CD4-positive, alpha-beta T cell (primary cell): ENCODE data around the gene EID2. TPM values are rescaled to one million over a fixed set of nuclear protein-coding genes. Genes with fewer than 3 reads are reported as not detected.
A peak's percentile ranks its signal among the peaks of the same experiment; 100 is the strongest.

Source experiments
- ATAC-seq: fragments of 200-7000 bp; cut with Tn5 transposase; one replicate; pipeline ENCODE4 v1.10.0; 2022; ENCODE audit warnings: mild to moderate bottlenecking; ENCODE audit not compliant: poor library complexity
- CTCF ChIA-PET: fragments of 350-600 bp; sonication (Branson Sonifier 250); formaldehyde crosslinking; loops from one replicate; lab custom pipeline; 2021; ENCODE audit warnings: antibody characterized with exemption, inconsistent platforms; lab: Charles Lee
- POLR2A ChIA-PET: fragments of 350-600 bp; sonication (Branson Sonifier 250); formaldehyde crosslinking; loops from one replicate; lab custom pipeline; 2021; ENCODE audit warnings: antibody characterized with exemption, inconsistent platforms; lab: Charles Lee
- DNase-seq, 14 experiments: peaks; one replicate each; pipeline ENCODE4 v3.0.0-alpha.2; 2013 to 2020; ENCODE audit warnings: mixed read lengths in 2 of 14
- H3K27ac ChIP-seq, 2 donors: one replicate each; pipeline versions ENCODE4 v1.5.1 to v1.7.0; 2013; ENCODE audit warnings: low read length in 2 of 2, low read depth in 1 of 2, mild to moderate bottlenecking in 1 of 2
- H3K27me3 ChIP-seq, 2 experiments: 1 replicate in 1 of 2; 2 replicates in 1 of 2; pipeline versions ENCODE4 v1.6.1 to v1.7.0; 2013; ENCODE audit warnings: low read length in 2 of 2, control low read depth in 1 of 2, mild to moderate bottlenecking in 1 of 2, moderate library complexity in 1 of 2; ENCODE audit not compliant: insufficient read depth in 2 of 2, control insufficient read depth in 1 of 2
- H3K36me3 ChIP-seq: one replicate; pipeline ENCODE4 v1.6.1; 2013; ENCODE audit warnings: low read length, control low read depth; ENCODE audit not compliant: insufficient read depth
- H3K4me1 ChIP-seq: one replicate; pipeline ENCODE4 v1.6.1; 2013; ENCODE audit warnings: low read length, control low read depth; ENCODE audit not compliant: insufficient read depth
- H3K4me3 ChIP-seq: one replicate; pipeline ENCODE4 v1.5.1; 2013; ENCODE audit warnings: mild to moderate bottlenecking, low read length, moderate library complexity
- H3K9me3 ChIP-seq, 2 experiments: 1 replicate in 1 of 2; 2 replicates in 1 of 2; pipeline versions ENCODE4 v1.6.1 to v1.7.0; 2013; ENCODE audit warnings: low read length in 2 of 2, mild to moderate bottlenecking in 2 of 2, control low read depth in 1 of 2, moderate library complexity in 1 of 2; ENCODE audit not compliant: control insufficient read depth in 1 of 2, insufficient read depth in 1 of 2
- H3K27ac Mint-ChIP-seq: one replicate; pipeline ENCODE4 v1.8.0; 2020; ENCODE audit warnings: mixed read lengths
- H3K27me3 Mint-ChIP-seq: one replicate; pipeline ENCODE4 v1.8.0; 2021; ENCODE audit warnings: mixed read lengths
- H3K36me3 Mint-ChIP-seq: one replicate; pipeline ENCODE4 v1.8.0; 2021; ENCODE audit warnings: low read depth, mixed read lengths
- H3K4me1 Mint-ChIP-seq: one replicate; pipeline ENCODE4 v1.8.0; 2021; ENCODE audit warnings: low read depth, mixed read lengths
- H3K4me3 Mint-ChIP-seq: one replicate; pipeline ENCODE4 v1.8.0; 2020; ENCODE audit warnings: mild to moderate bottlenecking, mixed read lengths
- H3K9me3 Mint-ChIP-seq: one replicate; pipeline ENCODE4 v1.8.0; 2020; ENCODE audit warnings: mixed read lengths
- intact Hi-C, 2 experiments: fragments of 100-400 bp; cut with DNase I in 1 of 2; cut with micrococcal nuclease in 1 of 2; formaldehyde crosslinking; loops; one replicate each; pipeline versions ENCODE4 v1.15.1 to v1.9.0; 2023 to 2025; cut with DNase I, micrococcal nuclease
- total RNA-seq, 174 experiments: library from RNA in 2 of 174; stranded (reverse) in 2 of 174; gene quantifications; one replicate each; pipeline ENCODE4 v1.2.3 and lab custom pipeline; 2021 to 2026
- TF ChIP-seq, protein P1 (sequence below): fragments of 200-600 bp; IDR thresholded peaks from one replicate; pipeline ENCODE4 v1.8.0; 2022; ENCODE audit warnings: antibody characterized with exemption, mild to moderate bottlenecking

The EID2 gene
- total RNA-seq, 2 experiments from 2014 or later, result 17.2 to 18.1 TPM

DNA sequence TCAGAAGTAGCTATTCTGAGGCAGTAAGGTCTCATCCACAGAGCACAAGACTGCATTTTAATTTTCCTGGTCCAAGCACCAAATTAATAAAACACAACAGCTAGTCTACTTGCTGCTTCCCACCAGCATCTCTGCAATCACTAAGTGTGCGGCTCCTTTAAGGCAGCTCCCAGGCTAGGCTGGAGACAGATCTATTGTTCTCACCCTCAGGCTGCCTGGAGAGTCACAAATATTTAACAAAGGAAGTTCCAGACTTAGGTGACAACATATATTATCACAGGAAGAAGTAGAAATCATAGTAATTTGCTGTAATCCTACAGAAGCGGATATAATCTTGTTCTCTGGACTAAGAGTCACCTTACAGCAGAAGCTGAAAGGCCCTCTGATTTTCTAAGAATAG, 2.2 kb upstream of the EID2 start:
- no peak overlapping the region for H3K27ac ChIP-seq
- POLR2A ChIA-PET, result interaction anchor here (1.2 kb wide), 1 partner anchor 9 kb away, joined by 3 read pairs; the partner anchor contains the start of gene EID2B
- Mint-ChIP-seq H3K9me3 (no peaks in the 10 kb centered on the region), H3K36me3 (peaks cover 10% of the 10 kb centered on the region), H3K4me1 (peaks cover 87% of the 10 kb centered on the region), H3K27me3 (no peaks in the 10 kb centered on the region), H3K27ac (peak overlapping the region; percentile 96), H3K4me3 (peak overlapping the region; percentile 21)
- intact Hi-C loops, result loop anchor here in 1 of 2 experiments (10.0 kb wide), 1 partner anchor 587 kb away; no protein-coding TSS in a partner anchor
- no peak overlapping the region for H3K4me3 ChIP-seq
- CTCF ChIA-PET, result interaction anchor here (1.0 to 1.8 kb wide), 3 partner anchors 9 to 40 kb away, joined by 3 to 10 read pairs (median 3); partner anchors contain the start of gene EID2B
- no peaks in the 10 kb centered on the region for H3K9me3 ChIP-seq
- ATAC-seq (no peak), DNase-seq (no peak)
- peaks cover 51% of the 10 kb centered on the region for H3K4me1 ChIP-seq
- no peaks in the 10 kb centered on the region for H3K36me3 ChIP-seq
- TF ChIP-seq, protein P1, sequence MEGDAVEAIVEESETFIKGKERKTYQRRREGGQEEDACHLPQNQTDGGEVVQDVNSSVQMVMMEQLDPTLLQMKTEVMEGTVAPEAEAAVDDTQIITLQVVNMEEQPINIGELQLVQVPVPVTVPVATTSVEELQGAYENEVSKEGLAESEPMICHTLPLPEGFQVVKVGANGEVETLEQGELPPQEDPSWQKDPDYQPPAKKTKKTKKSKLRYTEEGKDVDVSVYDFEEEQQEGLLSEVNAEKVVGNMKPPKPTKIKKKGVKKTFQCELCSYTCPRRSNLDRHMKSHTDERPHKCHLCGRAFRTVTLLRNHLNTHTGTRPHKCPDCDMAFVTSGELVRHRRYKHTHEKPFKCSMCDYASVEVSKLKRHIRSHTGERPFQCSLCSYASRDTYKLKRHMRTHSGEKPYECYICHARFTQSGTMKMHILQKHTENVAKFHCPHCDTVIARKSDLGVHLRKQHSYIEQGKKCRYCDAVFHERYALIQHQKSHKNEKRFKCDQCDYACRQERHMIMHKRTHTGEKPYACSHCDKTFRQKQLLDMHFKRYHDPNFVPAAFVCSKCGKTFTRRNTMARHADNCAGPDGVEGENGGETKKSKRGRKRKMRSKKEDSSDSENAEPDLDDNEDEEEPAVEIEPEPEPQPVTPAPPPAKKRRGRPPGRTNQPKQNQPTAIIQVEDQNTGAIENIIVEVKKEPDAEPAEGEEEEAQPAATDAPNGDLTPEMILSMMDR, result no peak
- H3K27me3 ChIP-seq, result no peaks in the 10 kb centered on the region

DNA sequence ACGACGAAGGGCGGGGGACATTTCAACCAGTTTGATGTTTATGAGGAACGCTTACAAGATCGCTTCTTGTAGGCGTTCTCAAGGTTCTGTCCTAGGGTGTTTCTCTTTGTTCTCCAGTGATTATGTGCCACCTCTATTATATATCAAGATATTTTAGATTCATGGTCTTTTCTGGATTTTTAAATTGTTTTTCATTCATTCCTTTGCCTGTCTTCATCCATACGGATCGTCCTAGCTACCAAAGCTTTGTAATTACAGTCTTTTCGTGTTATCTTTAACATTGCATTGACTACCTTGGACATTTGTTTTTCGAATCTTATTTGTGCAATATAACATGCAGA, 342 bp upstream of the EID2 start:
- peak overlapping the region; percentile 73 for H3K4me3 ChIP-seq
- intact Hi-C loops, result loop anchor here in 1 of 2 experiments (10.0 kb wide), 1 partner anchor 586 kb away; no protein-coding TSS in a partner anchor
- Mint-ChIP-seq H3K27me3 (no peaks in the 10 kb centered on the region), H3K36me3 (peaks cover 10% of the 10 kb centered on the region), H3K27ac (peak overlapping the region; percentile 96), H3K4me3 (peak overlapping the region; percentile 98), H3K4me1 (peaks cover 76% of the 10 kb centered on the region), H3K9me3 (no peaks in the 10 kb centered on the region)
- H3K9me3 ChIP-seq, result no peaks in the 10 kb centered on the region
- peaks cover 38% of the 10 kb centered on the region for H3K4me1 ChIP-seq
- TF ChIP-seq, protein P1, result peak; percentile 91
- no peaks in the 10 kb centered on the region for H3K36me3 ChIP-seq
- ATAC-seq (no peak), DNase-seq (no peak)
- ChIA-PET POLR2A (interaction anchor here (0.6 to 2.1 kb wide), 2 partner anchors 104 to 1320 kb away, joined by 3 to 9 read pairs; partner anchors contain the start of gene RPS16), CTCF (interaction anchor here (0.9 to 1.4 kb wide), 2 partner anchors 11 to 128 kb away, joined by 3 to 4 read pairs; partner anchors contain the start of gene PLEKHG2)
- peak overlapping the region; percentile 93 for H3K27ac ChIP-seq
- no peaks in the 10 kb centered on the region for H3K27me3 ChIP-seq

DNA sequence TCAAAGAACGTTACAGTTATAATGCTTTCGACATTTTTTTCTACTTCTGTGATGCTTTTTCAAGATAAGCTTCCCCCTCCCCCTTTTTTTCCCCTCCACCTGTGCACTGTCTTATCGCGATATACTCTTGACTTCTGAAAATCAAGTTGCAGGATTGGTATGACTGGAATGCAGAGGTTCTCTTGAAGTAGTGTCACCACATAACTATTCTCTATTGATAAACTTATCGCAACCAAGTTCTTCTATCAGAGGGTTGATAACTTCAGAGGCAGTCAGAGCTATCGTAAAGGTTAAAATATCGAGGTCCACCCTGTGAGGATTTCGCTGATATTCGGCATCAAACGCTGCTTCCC, 820 bp downstream of the EID2 start:
- intact Hi-C loops, result loop anchor here in 1 of 2 experiments (2.0 to 10.0 kb wide), 3 partner anchors 102 to 414 kb away; partner anchors contain the start of genes PAK4 and SAMD4B
- H3K4me1 Mint-ChIP-seq, result peaks cover 65% of the 10 kb centered on the region

More for the DNA sequence above, 820 bp downstream of the EID2 start:
- H3K27me3 Mint-ChIP-seq, result no peaks in the 10 kb centered on the region
- DNase-seq (peak in 2 of 14 experiments; percentile 39 to 40), ATAC-seq (no peak)
- POLR2A ChIA-PET, result interaction anchor here (1.1 to 2.1 kb wide), 5 partner anchors 8 to 148 kb away, joined by 3 to 9 read pairs (median 6); partner anchors contain the start of genes MED29, PAF1, RPS16 and SUPT5H
- no peaks in the 10 kb centered on the region for H3K36me3 ChIP-seq
- H3K4me1 ChIP-seq, result peaks cover 26% of the 10 kb centered on the region
- H3K9me3 Mint-ChIP-seq, result no peaks in the 10 kb centered on the region
- TF ChIP-seq, protein P1, result no peak
- peak overlapping the region; percentile 96 for H3K27ac Mint-ChIP-seq
- H3K27me3 ChIP-seq, result no peaks in the 10 kb centered on the region
- H3K9me3 ChIP-seq, result no peaks in the 10 kb centered on the region
- CTCF ChIA-PET, result interaction anchor here (1.0 to 1.4 kb wide), 2 partner anchors 12 to 37 kb away, joined by 3 to 6 read pairs; no protein-coding TSS in a partner anchor
- peak overlapping the region; percentile 73 for H3K4me3 ChIP-seq
- peaks cover 10% of the 10 kb centered on the region for H3K36me3 Mint-ChIP-seq
- peak overlapping the region; percentile 72 to 93 for H3K27ac ChIP-seq
- H3K4me3 Mint-ChIP-seq, result peak overlapping the region; percentile 86
